HG03196 (cell line): ENCODE results near the gene GABPB2.

Experiments
- ATAC-seq: cut with Tn5 transposase; IDR thresholded peaks from one replicate; pipeline ENCODE4 v1.9.1; 2021; ENCODE audit not compliant: unreplicated experiment

Gene GABPB2

GRCh38 chr1:151159373-151159772, 88.8 kb downstream of the GABPB2 start:
- ATAC-seq = no peak

DNA sequence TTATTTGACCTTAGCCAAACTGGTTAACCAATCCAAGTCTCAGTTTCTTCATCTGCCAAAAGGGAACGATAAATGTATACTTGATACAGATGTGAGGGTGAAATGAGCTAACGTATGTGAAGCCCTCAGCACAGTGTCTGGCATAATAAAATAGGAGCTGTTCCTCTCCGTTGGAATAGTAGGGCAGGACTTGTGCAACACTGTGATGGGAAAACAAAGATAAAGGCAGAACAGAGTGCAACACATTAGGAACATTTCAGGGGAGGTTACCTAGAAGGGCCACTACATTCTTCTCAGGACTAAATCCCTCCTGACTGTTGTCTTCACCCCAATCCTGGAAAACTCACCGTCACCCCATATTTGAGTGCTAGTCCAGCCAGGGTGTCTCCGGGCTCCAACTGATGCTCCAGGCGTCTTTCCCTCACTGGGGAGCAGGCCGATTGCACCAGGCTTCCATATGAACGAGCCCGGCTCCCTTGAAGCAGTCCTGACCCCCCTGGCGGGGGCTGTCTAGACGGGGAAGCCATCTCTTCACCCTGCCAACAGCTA, 94.2 kb downstream of the GABPB2 start:
- no peak for ATAC-seq

DNA sequence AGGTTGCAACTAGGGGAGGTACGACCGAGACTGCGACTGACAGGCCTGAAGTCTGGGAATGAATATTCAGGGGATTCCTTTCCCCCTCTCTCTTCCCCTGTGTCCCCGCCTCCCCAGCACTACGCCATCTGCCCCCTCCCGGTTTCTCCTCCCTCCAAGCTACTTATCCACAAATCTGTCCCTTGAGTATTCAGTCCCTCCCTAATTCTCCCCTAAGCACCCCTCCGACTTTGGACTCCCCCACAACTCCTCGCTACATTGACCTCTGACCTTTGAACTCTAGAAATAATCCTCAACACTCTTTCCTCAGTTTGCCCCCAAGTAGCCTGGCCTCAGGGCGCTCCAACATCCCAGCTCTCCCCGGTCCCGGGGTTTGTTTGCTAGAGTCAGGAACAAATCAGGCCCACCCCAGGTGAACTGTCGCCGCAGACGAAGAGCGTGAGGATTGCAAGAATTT, 94.7 kb downstream of the GABPB2 start:
- no peak for ATAC-seq

GRCh38 chr1:151165738-151166504, 95.4 kb downstream of the GABPB2 start, which contains the start of the genes LYSMD1 and SCNM1:
LYSMD1 (minus strand) TSS chr1:151165902; CDS start chr1:151165258, 644 bp downstream.
SCNM1 (plus strand) TSS chr1:151166144; CDS start chr1:151166153, 9 bp downstream.
- ATAC-seq = peak; percentile 83

- no peak for ATAC-seq
These were observed 96.0 kb downstream of the GABPB2 start for GRCh38 chr1:151166505-151166956.

DNA sequence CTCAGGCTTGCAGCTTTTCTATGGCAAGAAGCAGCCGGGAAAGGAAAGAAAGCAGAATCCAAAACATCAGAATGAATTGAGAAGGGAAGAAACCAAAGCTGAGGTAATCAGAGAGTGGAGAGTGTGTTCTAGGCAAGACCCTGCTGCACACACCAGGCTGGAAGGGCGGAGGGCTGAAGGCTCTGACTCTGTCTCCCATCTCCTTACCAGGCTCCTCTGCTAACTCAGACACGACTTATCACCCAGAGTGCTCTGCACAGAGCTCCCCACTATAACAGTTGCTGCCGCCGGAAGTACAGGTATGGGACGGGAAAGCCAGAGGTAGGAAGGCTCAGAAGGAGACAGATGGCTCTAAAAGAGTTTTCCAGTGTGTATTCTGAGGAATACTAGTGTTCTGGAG, 96.6 kb downstream of the GABPB2 start:
- ATAC-seq = no peak

- no peak for ATAC-seq
These were observed 100.6 kb downstream of the GABPB2 start for GRCh38 chr1:151171190-151171589.
